Tibial artery (tissue), 4 donors: ENCODE results near the gene LCTL.

Experiments used
- DNase-seq, 2 donors: peaks; one replicate each; pipeline ENCODE4 v3.0.0-alpha.2; 2019
- H3K27ac ChIP-seq, 2 donors: fragments of 200-600 bp; sonication (generic) in 1 of 2; 1 replicate in 1 of 2; 2 replicates in 1 of 2; pipeline ENCODE4 v1.5.1; 2018 to 2019; ENCODE audit warnings: mild to moderate bottlenecking in 1 of 2
- H3K27me3 ChIP-seq, 2 donors: fragments of 200-600 bp; sonication (generic) in 1 of 2; one replicate each; pipeline versions ENCODE4 v1.5.1 to v1.6.0; 2016 to 2019
- H3K36me3 ChIP-seq, 3 donors: fragments of 200-600 bp; sonication (generic) in 2 of 3; one replicate each; pipeline ENCODE4 v1.5.1; 2016 to 2019; ENCODE audit warnings: mild to moderate bottlenecking in 2 of 3
- H3K4me1 ChIP-seq, 4 donors: fragments of 200-600 bp; sonication (generic) in 2 of 4; 1 replicate in 3 of 4; 2 replicates in 1 of 4; pipeline ENCODE4 v1.5.1; 2016 to 2019
- H3K4me3 ChIP-seq, 2 donors: fragments of 200-600 bp; sonication (generic) in 1 of 2; 1 replicate in 1 of 2; 2 replicates in 1 of 2; pipeline ENCODE4 v1.5.1; 2018 to 2019; ENCODE audit warnings: mild to moderate bottlenecking in 2 of 2
- H3K9me3 ChIP-seq, 3 donors: fragments of 200-600 bp; sonication (generic) in 1 of 3; one replicate each; pipeline ENCODE4 v1.5.1; 2016 to 2019
- intact Hi-C: fragments of 100-400 bp; cut with DNase I; formaldehyde crosslinking; loops from one replicate; pipeline ENCODE4 v1.15.0; 2023; ENCODE audit warnings: low total_unique reads
- TF ChIP-seq, protein P1 (sequence below), 2 experiments: fragments of 200-600 bp in 1 of 2; fragments of 450-650 bp in 1 of 2; IDR thresholded peaks; one replicate each; pipeline ENCODE4 v1.5.1; 2017 to 2019; ENCODE audit warnings: antibody characterized with exemption in 2 of 2, mild to moderate bottlenecking in 1 of 2, moderate library complexity in 1 of 2

The LCTL gene

DNA sequence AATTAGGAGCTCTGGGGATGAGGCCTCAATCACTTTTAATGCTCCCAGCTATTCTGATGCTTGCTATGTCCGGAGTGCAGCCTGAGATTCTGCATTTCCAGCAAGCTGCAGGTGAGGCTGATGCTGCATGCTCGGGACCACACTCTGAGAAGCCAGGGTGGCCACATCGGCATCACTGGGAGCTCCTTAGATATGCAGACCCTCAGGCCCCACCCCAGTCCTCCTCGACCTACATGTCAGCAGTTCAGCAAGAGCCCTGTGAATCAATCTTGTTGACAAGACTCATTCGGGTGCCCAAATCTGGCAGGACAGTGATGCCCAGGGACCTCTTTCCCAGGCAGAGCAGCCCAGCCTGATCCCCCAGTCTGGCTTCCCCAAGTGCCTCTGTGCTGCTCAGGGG lies 44.1 kb upstream of the LCTL start:
- Histone ChIP-seq H3K36me3 (no peaks in the 10 kb centered on the region), H3K27me3 (no peaks in the 10 kb centered on the region), H3K4me3 (no peak overlapping the region), H3K27ac (no peak overlapping the region), H3K4me1 (no peaks in the 10 kb centered on the region), H3K9me3 (no peaks in the 10 kb centered on the region)
- TF ChIP-seq, protein P1, sequence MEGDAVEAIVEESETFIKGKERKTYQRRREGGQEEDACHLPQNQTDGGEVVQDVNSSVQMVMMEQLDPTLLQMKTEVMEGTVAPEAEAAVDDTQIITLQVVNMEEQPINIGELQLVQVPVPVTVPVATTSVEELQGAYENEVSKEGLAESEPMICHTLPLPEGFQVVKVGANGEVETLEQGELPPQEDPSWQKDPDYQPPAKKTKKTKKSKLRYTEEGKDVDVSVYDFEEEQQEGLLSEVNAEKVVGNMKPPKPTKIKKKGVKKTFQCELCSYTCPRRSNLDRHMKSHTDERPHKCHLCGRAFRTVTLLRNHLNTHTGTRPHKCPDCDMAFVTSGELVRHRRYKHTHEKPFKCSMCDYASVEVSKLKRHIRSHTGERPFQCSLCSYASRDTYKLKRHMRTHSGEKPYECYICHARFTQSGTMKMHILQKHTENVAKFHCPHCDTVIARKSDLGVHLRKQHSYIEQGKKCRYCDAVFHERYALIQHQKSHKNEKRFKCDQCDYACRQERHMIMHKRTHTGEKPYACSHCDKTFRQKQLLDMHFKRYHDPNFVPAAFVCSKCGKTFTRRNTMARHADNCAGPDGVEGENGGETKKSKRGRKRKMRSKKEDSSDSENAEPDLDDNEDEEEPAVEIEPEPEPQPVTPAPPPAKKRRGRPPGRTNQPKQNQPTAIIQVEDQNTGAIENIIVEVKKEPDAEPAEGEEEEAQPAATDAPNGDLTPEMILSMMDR (IDR thresholded peaks at IDR 0.05), result no peak
- DNase-seq, result no peak
- intact Hi-C loops, result no loop called here

DNA sequence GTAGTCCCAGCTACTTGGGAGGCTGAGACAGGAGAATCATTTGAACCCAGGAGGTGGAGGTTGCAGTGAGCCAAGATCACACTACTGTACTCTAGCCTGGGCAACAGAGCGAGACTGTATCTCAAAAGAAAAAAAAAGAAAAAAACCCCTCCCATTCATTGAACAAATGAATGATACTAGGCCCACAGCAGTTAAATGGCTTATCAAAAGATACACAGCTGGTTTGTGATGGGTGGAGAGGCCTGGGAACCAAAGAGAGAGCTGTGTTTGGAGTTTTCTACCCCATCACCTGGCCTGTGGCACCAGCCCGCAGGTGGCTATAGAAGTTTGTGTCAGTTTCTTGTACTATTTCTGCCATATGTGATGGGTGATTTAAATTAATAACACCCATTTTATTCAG lies 43.1 kb upstream of the LCTL start:
- no peak for DNase-seq
- intact Hi-C loops, result no loop called here
- no peak overlapping the region for H3K27ac ChIP-seq
- H3K4me3 ChIP-seq, result no peak overlapping the region
- H3K4me1 ChIP-seq, result no peaks in the 10 kb centered on the region
- no peaks in the 10 kb centered on the region for H3K27me3 ChIP-seq
- H3K36me3 ChIP-seq, result no peaks in the 10 kb centered on the region
- H3K9me3 ChIP-seq, result no peaks in the 10 kb centered on the region
- TF ChIP-seq, protein P1 (IDR thresholded peaks at IDR 0.05), result no peak

DNA sequence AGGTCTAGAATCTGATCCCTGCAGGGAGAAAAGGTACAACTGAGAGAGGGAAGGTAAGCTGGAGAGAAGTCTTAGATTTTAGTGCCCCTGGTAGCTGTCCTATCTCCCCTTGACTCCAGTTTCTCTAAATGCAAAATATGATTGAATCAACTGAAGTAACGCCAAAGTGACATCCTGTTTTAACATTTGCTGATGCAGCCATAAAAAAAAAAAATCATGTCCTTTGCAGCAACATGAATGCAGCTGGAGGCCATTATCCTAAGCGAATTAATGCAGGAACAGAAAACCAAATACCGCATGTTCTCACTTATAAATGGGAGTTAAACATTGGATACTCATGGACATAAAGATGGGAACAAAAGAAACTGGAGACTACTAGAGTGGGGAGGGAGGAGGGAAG lies 42.4 kb upstream of the LCTL start:
- H3K4me1 ChIP-seq, result no peaks in the 10 kb centered on the region
- H3K36me3 ChIP-seq, result no peaks in the 10 kb centered on the region
- no peak overlapping the region for H3K4me3 ChIP-seq
- H3K27ac ChIP-seq, result no peak overlapping the region
- intact Hi-C loops, result no loop called here
- TF ChIP-seq, protein P1 (IDR thresholded peaks at IDR 0.05), result no peak
- no peak for DNase-seq
- no peaks in the 10 kb centered on the region for H3K27me3 ChIP-seq
- no peaks in the 10 kb centered on the region for H3K9me3 ChIP-seq

DNA sequence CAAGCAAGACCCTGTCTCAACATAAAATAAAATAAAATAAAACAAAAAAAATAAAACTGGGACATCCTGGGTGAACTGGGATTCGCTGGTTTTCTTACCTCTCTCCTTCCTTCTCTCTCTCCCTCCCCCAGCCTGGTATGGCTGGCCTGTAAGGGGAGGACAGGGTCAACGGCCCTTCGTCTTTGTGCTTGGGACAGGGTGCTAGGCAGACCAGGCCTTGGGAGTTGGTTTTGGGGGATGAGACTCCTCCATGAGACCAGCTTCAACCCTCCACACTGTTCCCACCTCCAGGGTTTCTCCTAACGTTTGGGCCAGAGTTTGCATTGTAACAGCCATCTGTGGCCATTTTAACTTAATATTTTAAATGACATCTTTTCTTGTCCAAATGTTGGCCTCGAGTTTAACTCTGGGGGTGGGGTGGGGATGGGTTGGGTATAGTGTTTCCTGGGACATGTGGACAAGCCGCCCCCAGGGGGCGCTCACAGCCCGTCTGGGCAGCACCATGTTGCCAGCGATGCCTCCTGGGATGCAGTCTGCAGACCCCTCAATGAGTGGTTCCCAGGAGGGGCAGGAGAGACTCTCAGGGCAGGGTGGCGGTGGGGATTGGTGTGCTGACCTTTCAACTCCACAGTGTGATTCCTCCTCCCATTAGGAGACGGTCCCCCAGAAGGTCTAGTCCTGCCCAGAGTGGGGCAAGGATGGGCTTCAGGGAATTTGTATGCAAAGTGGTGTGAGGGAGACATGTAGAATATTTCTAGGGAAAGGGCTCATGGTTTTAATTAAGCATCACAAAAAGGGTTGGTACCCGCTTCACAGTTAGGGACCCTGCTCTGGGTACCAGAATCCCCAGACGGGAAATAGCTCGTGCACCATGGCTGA lies 37.7 kb upstream of the LCTL start:
- peak; percentile 48 to 74 for DNase-seq

DNA sequence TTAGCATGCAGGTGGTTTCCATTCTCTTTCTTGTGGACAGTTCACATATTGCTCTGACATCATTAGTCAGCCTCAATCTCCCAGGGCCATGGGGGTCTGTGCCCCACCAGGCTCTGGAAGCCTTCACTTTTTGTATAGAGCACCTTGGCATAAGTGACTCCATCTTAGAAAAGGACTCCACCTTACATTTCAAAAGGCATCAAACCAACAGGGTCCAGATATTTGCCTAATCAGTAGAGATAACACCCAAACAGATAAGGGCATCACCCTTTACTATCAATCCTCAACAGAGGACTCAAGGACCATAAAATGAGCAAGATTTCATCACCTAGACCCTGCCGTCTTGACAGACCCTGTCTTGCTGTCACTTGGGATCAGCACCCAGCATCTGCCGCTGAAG lies 35.7 kb upstream of the LCTL start:
- intact Hi-C loops, result no loop called here
- Histone ChIP-seq H3K9me3 (no peaks in the 10 kb centered on the region), H3K27me3 (no peaks in the 10 kb centered on the region), H3K4me3 (no peak overlapping the region), H3K27ac (no peak overlapping the region), H3K4me1 (no peaks in the 10 kb centered on the region), H3K36me3 (no peaks in the 10 kb centered on the region)
- DNase-seq, result no peak
- TF ChIP-seq, protein P1 (IDR thresholded peaks at IDR 0.05), result no peak

More for the DNA sequence above, 37.7 kb upstream of the LCTL start:
- Histone ChIP-seq H3K4me1 (no peaks in the 10 kb centered on the region), H3K27ac (no peak overlapping the region), H3K27me3 (no peaks in the 10 kb centered on the region), H3K36me3 (no peaks in the 10 kb centered on the region), H3K4me3 (no peak overlapping the region), H3K9me3 (no peaks in the 10 kb centered on the region)
- TF ChIP-seq, protein P1 (IDR thresholded peaks at IDR 0.05), result peak; percentile 83 to 84
- intact Hi-C loops, result loop anchor here (2.0 kb wide), 1 partner anchor 251 kb away; no protein-coding TSS in a partner anchor
